ENCODE results near the gene ANO4.

ANO4 gene

DNA sequence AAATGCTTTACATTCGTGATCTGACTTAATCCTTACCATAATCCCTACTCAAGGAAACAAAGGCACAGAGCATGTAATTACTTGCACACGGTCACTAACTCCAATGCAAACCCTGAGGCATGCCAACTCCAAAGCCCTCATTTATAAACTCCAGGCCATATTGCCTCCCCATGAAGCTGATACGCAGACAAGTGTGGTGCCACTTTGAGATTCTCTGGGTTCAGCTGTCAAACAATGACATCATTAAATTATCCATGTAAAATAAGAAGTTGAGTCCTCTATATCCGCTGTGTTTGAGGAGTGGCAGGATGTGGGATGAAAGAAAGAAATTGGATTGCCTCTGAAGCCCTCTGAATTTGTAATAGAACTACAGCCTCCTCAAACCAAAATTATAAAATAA lies 62.8 kb downstream of the ANO4 start:
- no peak for ATAC-seq
- no peak for TF ChIP-seq ZFP3 (CRISPR knock-in tag; IDR thresholded peaks at IDR 0.05)
- TF ChIP-seq PPARA (CRISPR knock-in tag; IDR thresholded peaks at IDR 0.05; ENCODE audit: borderline replicate concordance) = no peak
- TF ChIP-seq, protein P1, sequence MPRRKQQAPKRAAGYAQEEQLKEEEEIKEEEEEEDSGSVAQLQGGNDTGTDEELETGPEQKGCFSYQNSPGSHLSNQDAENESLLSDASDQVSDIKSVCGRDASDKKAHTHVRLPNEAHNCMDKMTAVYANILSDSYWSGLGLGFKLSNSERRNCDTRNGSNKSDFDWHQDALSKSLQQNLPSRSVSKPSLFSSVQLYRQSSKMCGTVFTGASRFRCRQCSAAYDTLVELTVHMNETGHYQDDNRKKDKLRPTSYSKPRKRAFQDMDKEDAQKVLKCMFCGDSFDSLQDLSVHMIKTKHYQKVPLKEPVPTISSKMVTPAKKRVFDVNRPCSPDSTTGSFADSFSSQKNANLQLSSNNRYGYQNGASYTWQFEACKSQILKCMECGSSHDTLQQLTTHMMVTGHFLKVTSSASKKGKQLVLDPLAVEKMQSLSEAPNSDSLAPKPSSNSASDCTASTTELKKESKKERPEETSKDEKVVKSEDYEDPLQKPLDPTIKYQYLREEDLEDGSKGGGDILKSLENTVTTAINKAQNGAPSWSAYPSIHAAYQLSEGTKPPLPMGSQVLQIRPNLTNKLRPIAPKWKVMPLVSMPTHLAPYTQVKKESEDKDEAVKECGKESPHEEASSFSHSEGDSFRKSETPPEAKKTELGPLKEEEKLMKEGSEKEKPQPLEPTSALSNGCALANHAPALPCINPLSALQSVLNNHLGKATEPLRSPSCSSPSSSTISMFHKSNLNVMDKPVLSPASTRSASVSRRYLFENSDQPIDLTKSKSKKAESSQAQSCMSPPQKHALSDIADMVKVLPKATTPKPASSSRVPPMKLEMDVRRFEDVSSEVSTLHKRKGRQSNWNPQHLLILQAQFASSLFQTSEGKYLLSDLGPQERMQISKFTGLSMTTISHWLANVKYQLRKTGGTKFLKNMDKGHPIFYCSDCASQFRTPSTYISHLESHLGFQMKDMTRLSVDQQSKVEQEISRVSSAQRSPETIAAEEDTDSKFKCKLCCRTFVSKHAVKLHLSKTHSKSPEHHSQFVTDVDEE (CRISPR knock-in tag; IDR thresholded peaks at IDR 0.05) = no peak
- TF ChIP-seq SNAI2 (CRISPR knock-in tag; IDR thresholded peaks at IDR 0.05) = no peak
- no peak for TF ChIP-seq GLIS3 (CRISPR knock-in tag; IDR thresholded peaks at IDR 0.05)
- TF ChIP-seq ZC3H10 (CRISPR knock-in tag; IDR thresholded peaks at IDR 0.05) = no peak
- TF ChIP-seq, protein P2, sequence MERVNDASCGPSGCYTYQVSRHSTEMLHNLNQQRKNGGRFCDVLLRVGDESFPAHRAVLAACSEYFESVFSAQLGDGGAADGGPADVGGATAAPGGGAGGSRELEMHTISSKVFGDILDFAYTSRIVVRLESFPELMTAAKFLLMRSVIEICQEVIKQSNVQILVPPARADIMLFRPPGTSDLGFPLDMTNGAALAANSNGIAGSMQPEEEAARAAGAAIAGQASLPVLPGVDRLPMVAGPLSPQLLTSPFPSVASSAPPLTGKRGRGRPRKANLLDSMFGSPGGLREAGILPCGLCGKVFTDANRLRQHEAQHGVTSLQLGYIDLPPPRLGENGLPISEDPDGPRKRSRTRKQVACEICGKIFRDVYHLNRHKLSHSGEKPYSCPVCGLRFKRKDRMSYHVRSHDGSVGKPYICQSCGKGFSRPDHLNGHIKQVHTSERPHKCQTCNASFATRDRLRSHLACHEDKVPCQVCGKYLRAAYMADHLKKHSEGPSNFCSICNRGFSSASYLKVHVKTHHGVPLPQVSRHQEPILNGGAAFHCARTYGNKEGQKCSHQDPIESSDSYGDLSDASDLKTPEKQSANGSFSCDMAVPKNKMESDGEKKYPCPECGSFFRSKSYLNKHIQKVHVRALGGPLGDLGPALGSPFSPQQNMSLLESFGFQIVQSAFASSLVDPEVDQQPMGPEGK (CRISPR knock-in tag; IDR thresholded peaks at IDR 0.05; ENCODE audit: borderline replicate concordance) = no peak
- TF ChIP-seq, protein P3, sequence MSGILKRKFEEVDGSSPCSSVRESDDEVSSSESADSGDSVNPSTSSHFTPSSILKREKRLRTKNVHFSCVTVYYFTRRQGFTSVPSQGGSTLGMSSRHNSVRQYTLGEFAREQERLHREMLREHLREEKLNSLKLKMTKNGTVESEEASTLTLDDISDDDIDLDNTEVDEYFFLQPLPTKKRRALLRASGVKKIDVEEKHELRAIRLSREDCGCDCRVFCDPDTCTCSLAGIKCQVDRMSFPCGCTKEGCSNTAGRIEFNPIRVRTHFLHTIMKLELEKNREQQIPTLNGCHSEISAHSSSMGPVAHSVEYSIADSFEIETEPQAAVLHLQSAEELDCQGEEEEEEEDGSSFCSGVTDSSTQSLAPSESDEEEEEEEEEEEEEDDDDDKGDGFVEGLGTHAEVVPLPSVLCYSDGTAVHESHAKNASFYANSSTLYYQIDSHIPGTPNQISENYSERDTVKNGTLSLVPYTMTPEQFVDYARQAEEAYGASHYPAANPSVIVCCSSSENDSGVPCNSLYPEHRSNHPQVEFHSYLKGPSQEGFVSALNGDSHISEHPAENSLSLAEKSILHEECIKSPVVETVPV (CRISPR knock-in tag; IDR thresholded peaks at IDR 0.05) = no peak
- no peak for TF ChIP-seq ZNF70 (CRISPR knock-in tag; IDR thresholded peaks at IDR 0.05)
- no peak for TF ChIP-seq ZFP30 (CRISPR knock-in tag; IDR thresholded peaks at IDR 0.05)
- no peak for TF ChIP-seq CSDC2 (CRISPR knock-in tag; IDR thresholded peaks at IDR 0.05)
- TF ChIP-seq ZNF565 (CRISPR knock-in tag; conservative IDR thresholded peaks at IDR 0.05; ENCODE audit: low read depth) = no peak
- TF ChIP-seq RARB (CRISPR knock-in tag; IDR thresholded peaks at IDR 0.05) = no peak
- TF ChIP-seq, protein P4, sequence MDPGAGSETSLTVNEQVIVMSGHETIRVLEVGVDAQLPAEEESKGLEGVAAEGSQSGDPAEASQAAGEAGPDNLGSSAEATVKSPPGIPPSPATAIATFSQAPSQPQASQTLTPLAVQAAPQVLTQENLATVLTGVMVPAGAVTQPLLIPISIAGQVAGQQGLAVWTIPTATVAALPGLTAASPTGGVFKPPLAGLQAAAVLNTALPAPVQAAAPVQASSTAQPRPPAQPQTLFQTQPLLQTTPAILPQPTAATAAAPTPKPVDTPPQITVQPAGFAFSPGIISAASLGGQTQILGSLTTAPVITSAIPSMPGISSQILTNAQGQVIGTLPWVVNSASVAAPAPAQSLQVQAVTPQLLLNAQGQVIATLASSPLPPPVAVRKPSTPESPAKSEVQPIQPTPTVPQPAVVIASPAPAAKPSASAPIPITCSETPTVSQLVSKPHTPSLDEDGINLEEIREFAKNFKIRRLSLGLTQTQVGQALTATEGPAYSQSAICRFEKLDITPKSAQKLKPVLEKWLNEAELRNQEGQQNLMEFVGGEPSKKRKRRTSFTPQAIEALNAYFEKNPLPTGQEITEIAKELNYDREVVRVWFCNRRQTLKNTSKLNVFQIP (CRISPR knock-in tag; IDR thresholded peaks at IDR 0.05; ENCODE audit: borderline replicate concordance, low read depth) = no peak
- no peak for TF ChIP-seq ZNF8 (CRISPR knock-in tag; IDR thresholded peaks at IDR 0.05)
- TF ChIP-seq BACH2 (CRISPR knock-in tag; IDR thresholded peaks at IDR 0.05; ENCODE audit: borderline replicate concordance) = no peak
- no peak for TF ChIP-seq ESRRG (CRISPR knock-in tag; IDR thresholded peaks at IDR 0.05)
- TF ChIP-seq ISL1 (CRISPR knock-in tag; IDR thresholded peaks at IDR 0.05) = no peak
- TF ChIP-seq ARNTL (CRISPR knock-in tag; IDR thresholded peaks at IDR 0.05; ENCODE audit: borderline replicate concordance, low read depth) = no peak

DNA sequence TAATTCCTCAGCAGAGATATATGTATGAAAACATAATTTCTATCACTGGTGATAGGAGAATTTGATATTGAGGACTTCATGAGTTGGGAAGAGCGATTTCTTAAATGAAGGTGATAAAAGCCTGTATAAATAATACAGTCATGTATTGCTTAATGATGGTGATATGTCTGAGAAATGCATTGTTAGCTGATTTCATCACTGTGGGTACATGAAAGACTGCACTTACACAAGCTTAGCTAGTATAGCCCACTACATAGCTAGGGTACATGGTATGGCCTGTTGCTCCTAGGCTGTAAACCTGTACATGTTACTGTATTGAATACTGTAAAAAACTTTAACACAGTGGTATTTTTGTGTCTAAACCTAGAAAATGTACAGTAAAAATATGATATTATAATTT lies 63.4 kb downstream of the ANO4 start:
- no peak for ATAC-seq
- TF ChIP-seq TCF4 (CRISPR knock-in tag; IDR thresholded peaks at IDR 0.05; ENCODE audit: borderline replicate concordance) (no peak), RARB (CRISPR knock-in tag; IDR thresholded peaks at IDR 0.05) (no peak), PPARA (CRISPR knock-in tag; IDR thresholded peaks at IDR 0.05; ENCODE audit: borderline replicate concordance) (no peak), ESRRG (CRISPR knock-in tag; IDR thresholded peaks at IDR 0.05) (no peak), SNAI2 (CRISPR knock-in tag; IDR thresholded peaks at IDR 0.05) (no peak), TOX (CRISPR knock-in tag; IDR thresholded peaks at IDR 0.05; ENCODE audit: borderline replicate concordance) (no peak), BACH2 (CRISPR knock-in tag; IDR thresholded peaks at IDR 0.05; ENCODE audit: borderline replicate concordance) (no peak), ISL1 (CRISPR knock-in tag; IDR thresholded peaks at IDR 0.05) (no peak), ZNF70 (CRISPR knock-in tag; IDR thresholded peaks at IDR 0.05) (no peak)
- TF ChIP-seq, protein P1 (CRISPR knock-in tag; IDR thresholded peaks at IDR 0.05) = no peak
- TF ChIP-seq, protein P4 (CRISPR knock-in tag; IDR thresholded peaks at IDR 0.05; ENCODE audit: borderline replicate concordance, low read depth) = no peak
- TF ChIP-seq, protein P3 (CRISPR knock-in tag; IDR thresholded peaks at IDR 0.05) = no peak
